Measurements from ENCODE around the gene GLIS1.
"Not testable (repeated sequence)": the region's sequence is repeated elsewhere in the genome, so short reads cannot be mapped to it uniquely, and the experiment has no call there.

The GLIS1 gene

DNA sequence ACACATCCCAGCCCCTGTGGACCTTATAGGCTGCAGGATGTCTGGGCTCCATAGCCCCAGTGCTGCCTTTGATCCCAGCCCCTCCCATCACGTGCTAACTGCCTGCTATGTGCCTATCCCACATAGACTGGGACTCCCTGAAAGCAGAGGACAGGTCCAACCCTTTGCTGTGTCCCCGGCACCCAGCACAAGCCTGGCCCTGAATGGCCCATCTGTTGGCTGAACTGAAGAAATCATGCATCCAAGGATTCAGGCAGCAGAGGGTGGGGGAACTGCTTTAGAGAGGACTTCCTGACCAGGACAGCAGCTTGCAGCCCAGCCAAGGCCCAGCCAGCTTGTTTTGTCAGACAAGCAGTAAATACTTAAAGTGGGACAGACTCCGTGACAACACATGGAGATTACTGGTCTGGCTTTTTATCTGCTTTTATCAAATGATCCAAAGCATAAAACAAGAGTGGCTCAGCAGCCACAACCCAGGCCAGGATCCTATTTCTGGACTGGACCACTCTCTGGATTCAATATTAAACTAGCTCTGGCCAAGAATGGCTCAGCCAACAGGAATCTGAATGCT is 69.3 kb downstream of the GLIS1 start:
- DNase-seq: no peak

DNA sequence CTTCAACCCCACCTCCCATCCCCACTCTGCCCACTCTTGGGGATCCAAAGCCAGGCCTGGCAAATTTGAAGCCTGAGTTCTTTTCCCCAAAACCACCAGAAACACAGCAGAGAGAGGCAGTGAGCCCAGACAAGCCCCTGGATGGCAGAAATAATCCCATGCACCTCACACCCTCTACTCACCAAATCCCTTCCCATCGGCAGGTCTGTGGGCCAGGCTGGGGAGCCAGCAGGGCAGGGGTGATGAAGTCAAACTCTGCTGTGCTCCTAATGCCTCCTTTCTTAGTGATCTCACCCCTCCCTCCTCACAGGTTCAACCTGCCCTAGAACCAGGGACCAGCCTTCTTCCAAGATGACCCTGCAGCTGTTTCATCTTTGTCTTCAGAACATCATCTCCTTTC is 72.4 kb downstream of the GLIS1 start:
- no peak for DNase-seq

GRCh38 chr1:53665996-53666395 is 73.0 kb downstream of the GLIS1 start:
- DNase-seq: no peak

- DNase-seq: no peak
Measured at GRCh38 chr1:53663529-53664300, 75.2 kb downstream of the GLIS1 start.

GRCh38 chr1:53662951-53663350 is 76.0 kb downstream of the GLIS1 start:
- DNase-seq: no peak

- no peak for DNase-seq
Measured at GRCh38 chr1:53662169-53662568, 76.8 kb downstream of the GLIS1 start.

- DNase-seq: no peak
Measured at GRCh38 chr1:53661496-53661895, 77.5 kb downstream of the GLIS1 start.

DNA sequence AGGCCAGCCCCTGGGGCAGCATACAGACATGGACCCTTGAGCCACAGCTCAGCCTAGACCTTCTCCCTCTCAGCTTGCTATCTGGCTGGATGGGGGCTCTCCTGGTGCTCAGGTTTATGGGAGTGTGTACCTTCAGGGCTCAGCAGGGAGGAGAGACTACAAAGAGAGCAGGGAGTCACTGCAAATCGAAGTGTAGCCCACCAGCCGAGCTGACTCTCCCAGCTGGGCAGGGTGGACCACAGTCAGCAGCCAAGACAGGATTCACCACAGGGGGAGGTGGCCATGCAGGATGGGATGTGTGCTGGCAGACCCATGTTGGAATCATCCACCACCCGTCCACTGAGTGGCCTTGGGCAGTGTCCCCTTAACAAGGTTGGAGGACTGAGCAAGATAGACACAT is 78.3 kb downstream of the GLIS1 start:
- DNase-seq: no peak

DNA sequence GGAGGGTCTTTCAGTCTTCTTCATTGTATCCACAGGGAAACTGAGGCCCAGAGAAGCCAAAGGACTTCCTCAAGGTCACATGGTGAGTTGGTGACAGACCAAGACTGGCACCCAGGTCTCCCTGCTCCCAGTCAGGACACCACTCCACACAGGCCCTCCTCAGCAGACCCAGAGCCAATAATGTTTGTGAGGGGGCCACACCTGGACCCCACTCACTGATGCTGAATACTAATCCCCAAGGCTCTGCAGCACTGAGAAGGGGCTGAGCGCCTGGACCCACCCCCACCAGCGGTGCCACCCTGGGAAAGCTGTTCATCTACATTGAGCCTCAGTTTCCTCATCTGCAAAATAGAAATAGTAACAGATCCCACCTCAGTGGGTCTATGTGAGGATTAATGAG is 79.5 kb downstream of the GLIS1 start:
- no peak for DNase-seq

GRCh38 chr1:53658489-53659230 is 80.3 kb downstream of the GLIS1 start:
- DNase-seq: no peak

DNA sequence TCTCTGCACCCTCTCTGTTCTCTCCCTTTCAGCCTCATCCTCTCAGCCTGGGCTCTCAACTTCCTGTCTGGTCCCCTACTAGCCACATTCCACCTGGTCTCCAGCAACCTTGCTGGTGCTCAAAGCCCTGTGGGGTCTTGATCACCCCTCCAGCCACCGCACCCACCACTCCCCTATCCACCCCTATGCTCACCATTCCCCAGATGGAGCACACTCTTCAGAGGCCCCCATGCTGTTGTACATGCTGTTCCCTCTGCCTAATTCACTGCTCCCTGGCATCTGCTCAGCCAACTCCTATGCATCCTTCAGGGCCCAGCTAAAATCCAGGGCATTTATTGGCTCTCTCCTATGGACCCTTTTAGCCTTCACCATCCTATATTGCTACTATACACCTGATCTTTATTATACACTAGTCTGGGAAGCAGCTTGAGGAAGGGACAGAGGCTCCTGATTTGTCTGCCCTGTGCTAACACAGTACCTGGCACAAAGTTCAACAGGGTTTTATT is 81.0 kb downstream of the GLIS1 start:
- no peak for DNase-seq

DNA sequence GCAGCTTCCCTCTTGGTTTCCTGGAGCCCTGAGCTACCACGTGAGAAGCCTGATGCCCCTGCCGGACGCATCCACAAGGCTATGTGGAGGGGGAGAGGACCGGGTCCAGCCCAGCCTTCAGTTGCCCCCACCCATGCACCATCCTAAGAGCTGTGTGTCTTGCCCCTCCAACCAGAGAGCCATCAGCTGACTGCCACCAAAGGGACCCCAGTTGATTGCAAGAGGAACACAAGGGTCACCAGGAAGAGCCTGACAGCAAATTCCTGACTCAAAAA is 81.5 kb downstream of the GLIS1 start:
- DNase-seq: no peak

DNA sequence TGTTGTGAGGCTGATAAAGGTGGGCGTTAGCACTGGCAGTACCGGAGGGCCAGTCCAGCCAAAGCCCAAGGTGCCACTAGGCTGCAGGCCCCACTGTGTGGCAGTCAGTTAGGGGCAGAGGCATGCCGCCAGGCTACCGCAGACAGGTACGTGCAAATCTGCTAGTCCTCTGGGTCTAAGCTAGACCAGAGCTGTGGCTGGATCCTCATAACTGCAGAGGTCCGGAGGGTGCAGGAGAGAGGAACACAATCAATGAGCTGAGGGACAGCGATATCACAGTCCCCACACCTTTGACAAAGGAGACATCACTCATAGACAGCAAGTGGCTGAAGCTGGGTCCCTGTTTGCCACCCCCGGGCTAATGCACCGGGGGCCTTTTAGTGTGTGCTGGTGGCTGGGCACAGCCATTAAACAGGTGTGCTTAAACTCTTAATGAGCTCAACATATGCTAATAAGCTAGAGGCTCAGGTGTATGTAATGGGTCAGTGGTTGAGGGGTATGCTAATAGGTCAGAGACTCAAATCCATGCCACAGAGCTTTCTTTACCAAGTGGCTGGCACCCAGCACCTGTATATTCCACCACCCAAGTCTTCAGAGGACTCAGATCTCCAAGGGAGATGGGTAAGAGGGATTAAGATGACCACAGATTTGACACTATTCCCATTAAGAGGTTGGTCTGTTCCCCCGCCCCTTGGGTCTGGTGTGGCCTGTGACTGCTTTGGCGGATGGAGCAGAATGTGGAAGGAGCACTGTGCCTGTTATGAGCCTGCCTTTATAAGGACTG is 82.0 kb downstream of the GLIS1 start:
- DNase-seq: no peak

DNA sequence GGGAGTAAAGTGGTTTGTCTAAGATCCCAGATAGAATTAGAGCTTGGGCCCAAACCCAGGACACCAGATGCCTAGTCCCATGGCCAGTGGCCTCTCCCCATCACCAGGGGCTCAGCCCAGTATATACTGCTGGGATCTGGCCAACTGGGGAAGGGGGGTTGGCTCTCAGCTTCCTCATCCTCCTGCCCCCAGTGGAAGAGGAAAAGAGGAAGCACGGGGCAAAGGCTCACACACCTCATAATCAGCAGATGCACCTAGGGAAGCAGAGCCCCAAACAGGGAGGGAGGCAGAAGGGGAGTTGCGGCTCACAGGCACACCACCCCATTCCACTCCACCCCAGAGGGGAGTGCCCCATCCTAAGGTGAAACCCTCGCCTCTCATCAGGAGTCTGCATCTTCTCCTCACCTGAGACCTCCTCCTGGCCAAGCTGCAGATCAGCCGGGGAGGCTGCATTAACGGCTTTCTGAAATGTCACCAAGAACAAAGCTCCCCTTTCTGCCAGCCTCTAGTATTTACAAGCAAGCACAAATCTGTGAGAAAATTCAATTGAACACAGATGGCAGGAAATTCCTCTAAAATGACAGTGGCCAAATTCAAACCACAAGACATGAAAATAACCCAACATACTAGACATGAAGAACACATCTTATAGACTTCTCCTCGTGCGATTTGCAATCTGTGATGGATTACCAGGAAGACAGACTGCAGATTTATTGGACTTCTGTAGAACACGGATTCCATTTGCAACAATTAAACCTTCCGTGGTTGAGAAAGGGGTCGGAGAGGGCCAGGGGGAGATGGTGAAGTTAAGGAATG is 82.8 kb downstream of the GLIS1 start:
- DNase-seq: no peak

DNA sequence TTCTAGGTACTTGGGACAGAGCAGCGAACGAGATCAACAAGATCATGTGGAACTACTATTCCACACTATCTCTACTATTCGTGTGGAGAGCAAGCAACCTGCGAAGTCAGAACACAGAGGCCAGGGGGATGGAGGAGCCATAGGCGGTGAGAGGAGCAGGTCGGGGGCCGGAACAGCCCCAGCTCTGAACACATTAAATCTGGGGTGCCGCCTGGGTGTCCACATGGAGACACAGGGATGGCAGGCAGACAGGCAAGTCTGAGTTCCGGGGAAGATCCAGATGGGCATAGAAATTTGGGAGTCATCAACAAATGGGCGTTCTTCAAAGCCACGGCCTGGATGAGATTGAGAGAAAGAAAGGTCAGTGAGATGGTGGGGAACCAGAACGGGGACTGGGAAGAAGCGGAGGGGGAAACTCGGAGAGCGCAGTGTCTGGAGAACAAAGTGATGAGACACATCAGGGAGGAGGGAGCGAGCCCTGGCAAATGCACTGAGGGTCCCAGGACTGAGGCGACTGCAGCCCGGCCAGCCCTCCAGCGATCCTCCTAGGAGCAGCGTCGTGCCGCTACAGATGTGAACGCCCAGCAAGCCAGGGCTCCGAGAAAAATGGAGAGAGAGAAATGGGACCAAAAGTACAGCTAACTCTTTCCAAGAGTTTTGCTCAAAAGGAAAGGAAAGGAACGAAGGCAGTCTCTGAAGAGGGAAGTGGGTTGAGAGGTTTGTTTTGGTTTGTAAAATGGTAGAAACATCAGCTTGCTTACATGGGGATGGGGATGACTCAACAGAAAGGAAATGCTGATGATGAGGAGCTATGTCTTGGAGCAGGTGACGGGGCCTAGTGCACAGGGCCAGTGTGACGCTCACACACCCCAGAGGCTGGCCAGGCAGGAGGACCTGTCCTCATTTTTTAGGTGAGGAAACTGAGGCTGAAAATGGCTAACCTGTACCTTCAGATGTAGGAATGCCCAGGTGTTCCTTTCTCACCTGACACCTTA is 84.5 kb downstream of the GLIS1 start:
- no peak for DNase-seq

DNA sequence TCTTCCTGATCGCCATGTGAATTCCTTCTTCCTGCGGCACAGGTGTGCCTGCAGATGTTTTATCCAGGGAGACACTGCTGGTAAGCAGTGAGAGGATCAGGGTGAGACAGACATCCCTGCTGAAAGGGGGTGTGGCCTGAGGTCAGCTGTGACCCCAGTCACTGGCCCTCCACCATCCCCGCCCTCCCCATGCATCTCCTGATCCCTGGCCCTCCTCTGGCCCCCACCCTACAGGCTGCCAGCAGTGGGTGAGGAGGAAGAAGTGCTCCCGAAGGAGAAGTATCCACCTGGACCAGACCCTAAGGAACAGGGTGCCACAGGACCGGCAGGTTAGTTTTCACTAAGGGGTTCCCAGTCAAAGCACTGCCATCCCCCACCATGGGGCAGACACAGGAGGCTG is 85.3 kb downstream of the GLIS1 start:
- no peak for DNase-seq

GRCh38 chr1:53653200-53653575 is 85.8 kb downstream of the GLIS1 start:
- no peak for DNase-seq

GRCh38 chr1:53652441-53653199 is 86.3 kb downstream of the GLIS1 start:
- DNase-seq: no peak

DNA sequence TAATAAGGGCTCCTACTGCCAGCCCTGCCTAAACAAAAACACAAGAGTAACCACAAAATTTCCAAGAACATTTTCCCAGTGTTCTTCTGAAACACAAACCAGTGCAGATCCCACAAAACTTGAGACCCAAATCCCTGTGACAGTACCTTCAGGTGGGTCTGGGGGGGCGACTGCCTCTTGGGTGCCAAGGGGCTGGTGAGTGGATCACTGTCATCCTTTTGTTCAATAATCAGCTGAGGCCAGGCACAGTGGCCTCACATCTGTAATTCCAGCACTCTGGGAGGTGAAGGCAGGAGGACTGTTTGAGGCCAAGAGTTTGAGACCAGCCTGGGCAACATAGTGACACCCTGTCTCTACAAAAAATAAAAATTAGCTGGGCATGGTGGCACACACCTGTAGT is 87.6 kb downstream of the GLIS1 start:
- no peak for DNase-seq

DNA sequence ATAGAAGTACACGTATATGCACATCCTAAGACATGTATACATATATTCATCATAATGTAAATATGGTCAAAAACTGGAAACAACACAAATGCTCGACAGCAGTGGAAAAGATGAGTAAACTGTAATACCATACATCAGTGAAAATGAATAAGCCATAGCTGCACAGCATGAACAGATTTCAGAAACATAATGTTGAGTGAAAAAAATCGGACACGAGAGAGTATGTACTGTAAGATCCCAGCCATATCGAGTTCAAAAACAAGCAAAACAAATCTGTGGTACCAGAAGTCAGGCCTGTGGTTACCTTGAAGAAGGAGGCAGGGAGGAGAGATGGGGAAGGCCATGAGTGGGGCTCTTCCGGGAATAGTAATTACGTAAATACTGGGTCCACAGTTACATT is 90.4 kb downstream of the GLIS1 start:
- no peak for DNase-seq

DNA sequence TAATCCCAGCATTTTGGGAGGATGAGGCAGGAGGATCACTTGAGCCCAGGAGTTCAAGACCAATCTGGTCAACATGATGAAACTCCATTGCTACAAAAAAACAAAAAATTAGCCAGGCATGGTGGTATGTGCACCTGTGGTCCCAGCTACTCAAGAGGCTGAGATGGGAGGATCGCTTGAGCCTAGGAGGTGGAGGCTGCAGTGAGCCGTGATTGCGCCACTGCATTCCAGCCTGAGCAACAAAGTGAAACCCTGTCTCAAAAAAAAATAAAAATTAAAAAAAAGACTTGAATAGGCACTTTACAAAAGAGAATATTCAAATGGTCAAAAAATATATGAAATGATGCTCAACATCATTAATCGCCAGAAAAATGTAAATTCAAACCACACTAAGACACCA is 91.0 kb downstream of the GLIS1 start:
- DNase-seq: not testable (repeated sequence)

Measured in stimulated activated CD4-positive, alpha-beta T cell treated with anti-CD3 and anti-CD28 coated beads, Interleukin-12 subunit alpha, Interleukin-12 subunit beta, amount 100 ng/mL, for 4 hours (primary cell).